Calu3 (cell line): ENCODE results near the gene ANG. TPM values are rescaled to one million over a fixed set of nuclear protein-coding genes. Genes with fewer than 3 reads are reported as not detected.

ENCODE experiments used
- BruUV-seq: library from RNA; stranded (reverse); fragments of 400-500 nt; replicated peaks from 2 replicates; lab custom pipeline; 2021; lab: Mats Ljungman, UMichigan
- CTCF ChIA-PET: fragments of 300-600 bp; sonication (Branson Sonifier 250); formaldehyde crosslinking; loops from one replicate; lab custom pipeline; 2022; ENCODE audit warnings: antibody characterized with exemption; lab: Charles Lee
- DNase-seq: peaks from one replicate; pipeline ENCODE4 v3.0.0; 2022
- H3K27ac Mint-ChIP-seq: one replicate; pipeline ENCODE4 v1.8.0; 2022; ENCODE audit warnings: mixed read lengths; ENCODE audit not compliant: unreplicated experiment
- H3K27me3 Mint-ChIP-seq: one replicate; pipeline ENCODE4 v1.8.0; 2022; ENCODE audit warnings: mixed read lengths; ENCODE audit not compliant: unreplicated experiment
- H3K36me3 Mint-ChIP-seq: one replicate; pipeline ENCODE4 v1.8.0; 2022; ENCODE audit warnings: mild to moderate bottlenecking, moderate library complexity, mixed read lengths; ENCODE audit not compliant: insufficient read depth, unreplicated experiment
- H3K4me1 Mint-ChIP-seq: one replicate; pipeline ENCODE4 v1.8.0; 2022; ENCODE audit warnings: mild to moderate bottlenecking, low read depth, mixed read lengths; ENCODE audit not compliant: unreplicated experiment
- H3K4me3 Mint-ChIP-seq: one replicate; pipeline ENCODE4 v1.8.0; 2022; ENCODE audit warnings: mild to moderate bottlenecking, low read depth, moderate library complexity, mixed read lengths; ENCODE audit not compliant: unreplicated experiment
- H3K9me3 Mint-ChIP-seq: one replicate; pipeline ENCODE4 v1.8.0; 2022; ENCODE audit warnings: low read depth, mixed read lengths; ENCODE audit not compliant: unreplicated experiment
- CTCF ChIP-seq: fragments of 200-600 bp; IDR thresholded peaks from one replicate; pipeline ENCODE4 v1.8.0; 2022; ENCODE audit warnings: antibody characterized with exemption; ENCODE audit not compliant: unreplicated experiment
- intact Hi-C: fragments of 100-400 bp; cut with micrococcal nuclease; formaldehyde crosslinking; loops from one replicate; pipeline ENCODE4 v1.10.0; 2022; ENCODE audit not compliant: unreplicated experiment
- total RNA-seq: library from RNA; stranded (reverse); gene quantifications from 2 replicates; pipeline ENCODE4 v1.2.3, GENCODE V29; 2022

Gene ANG
- total RNA-seq, 1 experiment from 2014 or later = 4.4 TPM

- CTCF ChIA-PET = no interaction called here
- no TSS peak for BruUV-seq
- intact Hi-C loops = no loop called here
- H3K27me3 Mint-ChIP-seq = no peaks in the 10 kb centered on the region
- DNase-seq = no peak
- TF ChIP-seq CTCF = no peak
- H3K4me1 Mint-ChIP-seq = peaks cover 12% of the 10 kb centered on the region
- no peaks in the 10 kb centered on the region for H3K9me3 Mint-ChIP-seq
- no peak overlapping the region for H3K27ac Mint-ChIP-seq
- H3K4me3 Mint-ChIP-seq = no peak overlapping the region
- H3K36me3 Mint-ChIP-seq = no peaks in the 10 kb centered on the region
Measured at GRCh38 chr14:20692116-20692751, 3.7 kb downstream of the ANG start.

GRCh38 chr14:20696764-20697163, 8.2 kb downstream of the ANG start:
- intact Hi-C loops = loop anchor here (1.0 to 5.0 kb wide), 3 partner anchors 66 to 276 kb away; no protein-coding TSS in a partner anchor
- Mint-ChIP-seq H3K9me3 (no peaks in the 10 kb centered on the region), H3K27ac (no peak overlapping the region), H3K36me3 (no peaks in the 10 kb centered on the region), H3K4me3 (no peak overlapping the region), H3K27me3 (no peaks in the 10 kb centered on the region), H3K4me1 (peaks cover 9% of the 10 kb centered on the region)
- DNase-seq = no peak
- no peak for TF ChIP-seq CTCF
- BruUV-seq = no TSS peak
- CTCF ChIA-PET = interaction anchor here (0.6 to 2.9 kb wide), 4 partner anchors 153 to 274 kb away, joined by 3 to 19 read pairs (median 5); no protein-coding TSS in a partner anchor

- Mint-ChIP-seq H3K27ac (peak overlapping the region; percentile 76), H3K4me3 (no peak overlapping the region), H3K4me1 (peaks cover 9% of the 10 kb centered on the region), H3K27me3 (no peaks in the 10 kb centered on the region), H3K9me3 (no peaks in the 10 kb centered on the region), H3K36me3 (no peaks in the 10 kb centered on the region)
- CTCF ChIA-PET = interaction anchor here (0.6 to 2.9 kb wide), 4 partner anchors 152 to 661 kb away, joined by 4 to 19 read pairs (median 5); no protein-coding TSS in a partner anchor
- peak; percentile 71 for TF ChIP-seq CTCF
- no TSS peak for BruUV-seq
- intact Hi-C loops = loop anchor here (1.0 to 5.0 kb wide), 3 partner anchors 65 to 275 kb away; no protein-coding TSS in a partner anchor
- peak; percentile 75 for DNase-seq
Measured at GRCh38 chr14:20697273-20698017, 8.9 kb downstream of the ANG start.

GRCh38 chr14:20698018-20698329, 9.4 kb downstream of the ANG start:
- Mint-ChIP-seq H3K9me3 (no peaks in the 10 kb centered on the region), H3K4me1 (peaks cover 9% of the 10 kb centered on the region), H3K27me3 (no peaks in the 10 kb centered on the region), H3K27ac (peak overlapping the region; percentile 76), H3K36me3 (no peaks in the 10 kb centered on the region), H3K4me3 (no peak overlapping the region)
- CTCF ChIA-PET = interaction anchor here (0.6 to 2.9 kb wide), 2 partner anchors 70 to 158 kb away, joined by 3 to 19 read pairs; no protein-coding TSS in a partner anchor
- DNase-seq = no peak
- TF ChIP-seq CTCF = no peak
- intact Hi-C loops = loop anchor here (5.0 kb wide), 2 partner anchors 64 to 274 kb away; no protein-coding TSS in a partner anchor
- BruUV-seq = no TSS peak
